Measurements from ENCODE around the gene MAEA. TPM values are rescaled to one million over a fixed set of nuclear protein-coding genes. Genes with fewer than 3 reads are reported as not detected.

MAEA gene
- total RNA-seq, 1 donor from 2014 or later, result 103 TPM

DNA sequence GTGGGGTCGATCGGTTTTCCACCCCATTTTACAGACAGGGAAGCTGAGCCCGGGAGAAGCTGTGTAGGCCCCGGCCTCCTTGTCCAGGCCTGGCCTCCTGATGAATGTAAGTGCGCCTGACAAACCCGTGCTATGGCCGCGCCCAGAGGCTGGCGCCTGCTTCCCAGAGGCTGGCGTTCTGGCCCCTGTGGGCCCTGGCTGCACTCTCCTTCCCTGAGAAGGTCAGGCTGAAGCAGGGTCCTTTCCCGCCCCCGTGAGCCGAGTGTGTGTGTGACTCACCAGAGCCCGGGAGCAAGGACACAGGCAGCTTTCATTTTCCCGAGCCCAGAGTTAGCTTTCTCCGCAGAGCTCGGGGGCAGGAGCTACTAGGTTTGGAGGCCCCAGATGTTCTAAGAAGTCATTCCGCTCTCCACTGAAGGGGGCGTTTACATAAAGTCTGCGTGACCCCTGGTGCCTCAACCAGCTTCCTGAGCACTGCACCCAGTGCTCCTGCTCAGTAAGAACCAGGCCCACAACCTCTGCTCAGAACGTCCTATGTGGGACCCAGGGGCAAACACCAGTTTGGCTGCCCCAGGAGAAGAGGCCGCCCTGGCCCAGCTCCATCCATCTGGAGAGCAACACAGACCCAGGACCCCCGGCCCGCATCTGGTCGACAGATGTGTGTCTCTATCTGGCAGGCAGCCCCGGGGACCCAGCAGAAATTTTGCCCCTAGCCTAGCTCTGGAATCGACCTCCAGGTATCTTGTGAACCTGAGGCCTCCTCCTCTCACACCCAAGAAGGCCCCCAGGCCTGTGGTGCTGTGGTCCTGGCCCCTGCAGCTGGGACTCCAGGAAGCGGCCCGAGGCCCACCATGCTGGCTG lies 71.0 kb downstream of the MAEA start:
- TF ChIP-seq, protein P1, sequence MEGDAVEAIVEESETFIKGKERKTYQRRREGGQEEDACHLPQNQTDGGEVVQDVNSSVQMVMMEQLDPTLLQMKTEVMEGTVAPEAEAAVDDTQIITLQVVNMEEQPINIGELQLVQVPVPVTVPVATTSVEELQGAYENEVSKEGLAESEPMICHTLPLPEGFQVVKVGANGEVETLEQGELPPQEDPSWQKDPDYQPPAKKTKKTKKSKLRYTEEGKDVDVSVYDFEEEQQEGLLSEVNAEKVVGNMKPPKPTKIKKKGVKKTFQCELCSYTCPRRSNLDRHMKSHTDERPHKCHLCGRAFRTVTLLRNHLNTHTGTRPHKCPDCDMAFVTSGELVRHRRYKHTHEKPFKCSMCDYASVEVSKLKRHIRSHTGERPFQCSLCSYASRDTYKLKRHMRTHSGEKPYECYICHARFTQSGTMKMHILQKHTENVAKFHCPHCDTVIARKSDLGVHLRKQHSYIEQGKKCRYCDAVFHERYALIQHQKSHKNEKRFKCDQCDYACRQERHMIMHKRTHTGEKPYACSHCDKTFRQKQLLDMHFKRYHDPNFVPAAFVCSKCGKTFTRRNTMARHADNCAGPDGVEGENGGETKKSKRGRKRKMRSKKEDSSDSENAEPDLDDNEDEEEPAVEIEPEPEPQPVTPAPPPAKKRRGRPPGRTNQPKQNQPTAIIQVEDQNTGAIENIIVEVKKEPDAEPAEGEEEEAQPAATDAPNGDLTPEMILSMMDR (IDR thresholded peaks at IDR 0.05), result no peak
- TF ChIP-seq POLR2AphosphoS5 (IDR thresholded peaks at IDR 0.05; ENCODE audit: insufficient read depth in 1 of 2, low read depth in 1 of 2), result no peak
- TF ChIP-seq POLR2A (IDR thresholded peaks at IDR 0.05), result no peak
- intact Hi-C loops (cut with DNase I), result no loop called here
- Histone ChIP-seq H3K4me3 (no peak overlapping the region), H3K9me3 (no peaks in the 10 kb centered on the region), H3K27ac (no peak overlapping the region), H3K36me3 (no peaks in the 10 kb centered on the region), H3K4me1 (no peaks in the 10 kb centered on the region), H3K27me3 (no peaks in the 10 kb centered on the region)
- no peak for DNase-seq (ENCODE audit: extremely low spot score in 2 of 2)

DNA sequence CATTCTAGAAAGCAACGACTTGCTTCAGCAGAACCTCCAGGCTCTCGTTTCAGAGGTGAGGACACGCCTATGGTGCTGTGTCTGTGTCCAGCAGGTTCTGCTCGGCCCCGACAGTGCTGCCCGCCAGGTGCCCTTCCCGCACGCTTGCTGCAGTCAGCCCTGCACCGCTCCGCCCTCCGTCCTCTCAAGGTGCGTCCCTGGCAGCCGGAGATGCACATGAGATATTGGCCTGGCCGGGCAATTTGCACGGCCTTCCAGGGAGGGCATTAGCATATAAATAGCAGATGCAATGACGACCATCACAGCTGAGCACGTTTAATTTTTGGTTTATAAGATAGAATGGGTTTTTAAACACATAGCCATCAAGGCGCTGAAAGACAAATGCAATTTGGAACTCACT lies 71.7 kb downstream of the MAEA start:
- no peaks in the 10 kb centered on the region for H3K4me1 ChIP-seq
- H3K4me3 ChIP-seq, result no peak overlapping the region
- TF ChIP-seq, protein P1 (IDR thresholded peaks at IDR 0.05), result no peak
- TF ChIP-seq POLR2AphosphoS5 (IDR thresholded peaks at IDR 0.05; ENCODE audit: insufficient read depth in 1 of 2, low read depth in 1 of 2), result no peak
- no peak for TF ChIP-seq POLR2A (IDR thresholded peaks at IDR 0.05)
- intact Hi-C loops (cut with DNase I), result no loop called here
- no peaks in the 10 kb centered on the region for H3K36me3 ChIP-seq
- no peaks in the 10 kb centered on the region for H3K9me3 ChIP-seq
- H3K27me3 ChIP-seq, result no peaks in the 10 kb centered on the region
- no peak for DNase-seq (ENCODE audit: extremely low spot score in 2 of 2)
- H3K27ac ChIP-seq, result no peak overlapping the region

DNA sequence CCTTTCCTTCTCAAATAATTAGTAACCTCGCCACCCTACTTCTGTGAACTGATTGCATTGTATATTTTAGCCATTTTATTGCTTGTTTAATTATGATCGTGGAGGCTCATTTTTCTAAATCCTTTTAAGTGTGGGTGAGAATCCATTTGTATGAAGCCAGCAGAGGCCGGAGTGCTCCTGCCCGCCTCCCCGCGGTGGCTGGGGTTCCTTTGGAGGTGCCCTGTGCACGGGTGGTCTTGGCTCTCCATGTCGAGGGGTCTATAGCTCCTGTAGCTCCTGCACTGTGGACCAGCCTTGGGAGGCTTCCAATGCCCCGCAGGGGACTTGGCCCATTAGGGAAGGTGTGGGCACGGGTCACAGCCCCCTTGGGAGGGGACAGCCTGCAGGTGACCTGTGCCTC lies 72.4 kb downstream of the MAEA start:
- Histone ChIP-seq H3K27me3 (no peaks in the 10 kb centered on the region), H3K4me1 (no peaks in the 10 kb centered on the region), H3K4me3 (no peak overlapping the region), H3K36me3 (no peaks in the 10 kb centered on the region), H3K9me3 (no peaks in the 10 kb centered on the region), H3K27ac (no peak overlapping the region)
- intact Hi-C loops (cut with DNase I), result no loop called here
- TF ChIP-seq POLR2A (IDR thresholded peaks at IDR 0.05) (no peak), POLR2AphosphoS5 (IDR thresholded peaks at IDR 0.05; ENCODE audit: insufficient read depth in 1 of 2, low read depth in 1 of 2) (no peak)
- TF ChIP-seq, protein P1 (IDR thresholded peaks at IDR 0.05), result no peak
- no peak for DNase-seq (ENCODE audit: extremely low spot score in 2 of 2)

DNA sequence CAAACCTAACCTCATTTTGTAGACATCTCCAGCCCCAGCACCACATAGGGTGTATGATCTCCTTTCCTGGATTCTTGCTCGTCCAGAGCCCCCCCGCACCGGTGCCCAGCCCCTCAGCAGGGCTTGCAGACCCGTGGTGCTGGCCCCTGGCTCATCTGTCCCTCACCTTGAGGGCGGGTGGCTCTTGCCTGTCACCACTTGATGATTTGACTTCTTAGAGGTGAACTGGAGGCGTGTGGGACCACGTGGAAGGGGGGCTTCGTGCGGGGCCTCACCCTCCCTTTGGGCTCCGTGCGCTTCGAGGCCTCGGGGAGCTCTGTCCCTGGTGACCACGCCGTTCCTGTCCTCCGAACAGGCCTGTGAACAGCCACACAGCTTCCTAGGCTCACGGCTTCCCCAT lies 72.8 kb downstream of the MAEA start:
- intact Hi-C loops (cut with DNase I), result no loop called here
- no peaks in the 10 kb centered on the region for H3K27me3 ChIP-seq
- H3K4me3 ChIP-seq, result no peak overlapping the region
- H3K36me3 ChIP-seq, result no peaks in the 10 kb centered on the region
- no peaks in the 10 kb centered on the region for H3K4me1 ChIP-seq
- DNase-seq (ENCODE audit: extremely low spot score in 2 of 2), result no peak
- no peak for TF ChIP-seq POLR2A (IDR thresholded peaks at IDR 0.05)
- no peak for TF ChIP-seq POLR2AphosphoS5 (IDR thresholded peaks at IDR 0.05; ENCODE audit: insufficient read depth in 1 of 2, low read depth in 1 of 2)
- TF ChIP-seq, protein P1 (IDR thresholded peaks at IDR 0.05), result no peak
- no peak overlapping the region for H3K27ac ChIP-seq
- H3K9me3 ChIP-seq, result no peaks in the 10 kb centered on the region

DNA sequence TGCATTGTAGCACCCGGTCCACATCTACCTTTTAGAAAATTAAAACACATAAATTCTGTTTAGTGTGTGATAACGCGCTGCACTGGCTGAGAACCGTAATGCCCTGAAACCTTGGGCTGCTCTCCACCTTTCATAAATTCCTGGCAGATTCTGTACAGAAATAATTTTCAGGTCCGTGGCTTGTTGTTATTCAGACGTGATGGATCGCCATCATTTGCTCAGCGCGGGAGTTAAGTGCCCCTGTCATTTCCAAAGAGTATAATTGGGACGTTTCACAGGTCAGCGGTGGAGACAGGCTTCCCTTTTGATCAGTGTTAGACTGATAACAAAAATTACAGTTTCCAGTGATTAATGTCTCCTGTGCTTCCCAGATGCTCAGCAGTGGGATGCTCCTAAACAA lies 73.8 kb downstream of the MAEA start:
- intact Hi-C loops (cut with DNase I), result no loop called here
- no peaks in the 10 kb centered on the region for H3K36me3 ChIP-seq
- TF ChIP-seq POLR2A (IDR thresholded peaks at IDR 0.05) (no peak), POLR2AphosphoS5 (IDR thresholded peaks at IDR 0.05; ENCODE audit: insufficient read depth in 1 of 2, low read depth in 1 of 2) (no peak)
- TF ChIP-seq, protein P1 (IDR thresholded peaks at IDR 0.05), result no peak

More for the DNA sequence above, 73.8 kb downstream of the MAEA start:
- no peaks in the 10 kb centered on the region for H3K4me1 ChIP-seq
- no peak overlapping the region for H3K27ac ChIP-seq
- no peaks in the 10 kb centered on the region for H3K9me3 ChIP-seq
- H3K27me3 ChIP-seq, result no peaks in the 10 kb centered on the region
- no peak overlapping the region for H3K4me3 ChIP-seq
- no peak for DNase-seq (ENCODE audit: extremely low spot score in 2 of 2)
